Measurements from ENCODE around the gene CCDC136.
A peak's percentile ranks its signal among the peaks of the same experiment; 100 is the strongest.

CCDC136 gene

GRCh38 chr7:128781851-128782250, 9.9 kb upstream of the CCDC136 start:
- H3K9ac ChIP-seq (ENCODE audit: insufficient read length), result no peak overlapping the region
- H3K36me3 ChIP-seq (ENCODE audit: insufficient read depth, low read length), result no peaks in the 10 kb centered on the region
- H3K9me3 ChIP-seq (ENCODE audit: low read depth, low read length), result 0 out of 2 replicates have a peak, but pooled peaks cover 5% of the 10 kb centered on the region
- H3K4me3 ChIP-seq, result no peak overlapping the region
- no peak for DNase-seq (ENCODE audit: low read depth, low spot score)
- TF ChIP-seq EZH2 (IDR thresholded peaks at IDR 0.05), result no peak
- no peak for TF ChIP-seq POLR2AphosphoS5 (IDR thresholded peaks at IDR 0.05; ENCODE audit: borderline replicate concordance, low read depth, low read length)
- no peak for TF ChIP-seq FOXP2 (optimal IDR thresholded peaks at IDR 0.05; ENCODE audit: control extremely low read depth, extremely low read length, insufficient read depth)
- no peak overlapping the region for H3K27ac ChIP-seq

- H3K4me3 ChIP-seq, result no peak overlapping the region
- peak; percentile 12 for DNase-seq (ENCODE audit: low read depth, low spot score)
- H3K9me3 ChIP-seq (ENCODE audit: low read depth, low read length), result no peaks in the 10 kb centered on the region
- no peak for TF ChIP-seq FOXP2 (optimal IDR thresholded peaks at IDR 0.05; ENCODE audit: control extremely low read depth, extremely low read length, insufficient read depth)
- no peak for TF ChIP-seq EZH2 (IDR thresholded peaks at IDR 0.05)
- no peak for TF ChIP-seq POLR2AphosphoS5 (IDR thresholded peaks at IDR 0.05; ENCODE audit: borderline replicate concordance, low read depth, low read length)
- no peak overlapping the region for H3K27ac ChIP-seq
- no peak overlapping the region for H3K9ac ChIP-seq (ENCODE audit: insufficient read length)
- no peaks in the 10 kb centered on the region for H3K36me3 ChIP-seq (ENCODE audit: insufficient read depth, low read length)
Observed at GRCh38 chr7:128783143-128783861, 8.5 kb upstream of the CCDC136 start.

DNA sequence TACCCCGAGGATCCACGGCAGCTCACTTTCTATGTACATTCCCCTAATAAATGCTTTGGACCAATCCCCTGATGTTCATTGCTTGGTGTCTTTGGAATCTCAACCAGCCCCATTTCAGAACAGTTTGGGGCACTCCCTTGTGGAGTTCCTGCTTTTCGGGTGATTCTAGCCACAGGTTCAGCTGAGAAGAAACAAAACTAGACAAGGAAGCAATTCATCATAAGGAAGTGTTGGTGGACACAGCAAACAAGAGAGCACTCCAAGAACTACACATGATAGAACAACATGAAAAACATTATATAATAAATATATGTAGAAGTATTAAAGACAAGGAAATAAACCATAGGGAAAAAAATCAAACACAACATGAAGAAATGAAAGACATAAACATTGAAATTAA, 6.0 kb upstream of the CCDC136 start:
- H3K4me3 ChIP-seq, result no peak overlapping the region
- no peaks in the 10 kb centered on the region for H3K9me3 ChIP-seq (ENCODE audit: low read depth, low read length)
- DNase-seq (ENCODE audit: low read depth, low spot score), result no peak
- H3K36me3 ChIP-seq (ENCODE audit: insufficient read depth, low read length), result no peaks in the 10 kb centered on the region
- no peak overlapping the region for H3K27ac ChIP-seq
- TF ChIP-seq EZH2 (IDR thresholded peaks at IDR 0.05) (no peak), FOXP2 (optimal IDR thresholded peaks at IDR 0.05; ENCODE audit: control extremely low read depth, extremely low read length, insufficient read depth) (no peak), POLR2AphosphoS5 (IDR thresholded peaks at IDR 0.05; ENCODE audit: borderline replicate concordance, low read depth, low read length) (no peak)
- H3K9ac ChIP-seq (ENCODE audit: insufficient read length), result no peak overlapping the region

DNA sequence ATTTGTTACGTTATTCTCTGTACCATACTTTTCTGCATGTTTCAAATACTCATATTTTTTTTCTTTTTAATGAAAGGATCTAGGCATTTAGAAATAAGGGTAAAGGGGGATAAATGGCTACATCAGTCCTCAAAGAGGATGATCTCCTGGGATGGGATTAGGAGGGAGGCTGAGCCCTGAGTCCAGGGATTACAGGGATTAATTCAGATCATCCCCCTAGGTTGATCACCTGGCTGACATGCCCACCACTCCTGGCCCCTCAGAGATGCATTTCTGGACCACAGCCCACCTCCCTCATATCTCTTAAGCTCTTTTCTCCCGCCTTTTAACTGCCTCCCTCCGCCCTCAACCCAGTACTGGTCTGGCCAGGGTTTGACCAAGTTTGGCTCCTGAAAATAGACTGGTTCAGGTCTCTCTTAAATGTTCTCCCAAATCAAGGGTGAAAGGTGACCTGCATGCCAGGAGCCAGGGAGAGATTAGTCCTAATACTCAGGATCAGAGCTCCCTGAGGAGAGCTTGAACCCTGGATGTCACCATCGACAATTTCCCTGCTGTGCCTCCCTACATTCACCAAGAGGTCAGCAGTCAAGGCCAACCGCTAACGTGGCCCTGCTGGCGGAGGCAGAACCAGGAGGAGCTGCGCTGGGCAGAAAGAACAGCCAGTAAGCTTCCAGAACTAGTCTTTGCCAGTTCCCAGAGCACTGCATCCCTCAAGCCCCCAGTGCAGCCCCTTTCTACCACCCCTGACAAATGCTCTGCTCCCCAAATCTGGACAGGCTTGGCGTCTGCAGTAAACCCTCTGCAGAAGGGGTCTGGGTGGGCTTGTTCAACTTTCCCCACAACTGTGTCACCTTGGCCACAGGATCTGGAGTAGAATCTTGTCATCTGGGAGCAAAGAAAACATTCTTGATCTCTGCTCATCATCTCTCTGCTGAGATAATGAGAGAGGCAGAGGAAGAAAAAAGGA, 3.0 kb upstream of the CCDC136 start:
- H3K9me3 ChIP-seq (ENCODE audit: low read depth, low read length), result no peaks in the 10 kb centered on the region
- no peak overlapping the region for H3K27ac ChIP-seq
- TF ChIP-seq FOXP2 (optimal IDR thresholded peaks at IDR 0.05; ENCODE audit: control extremely low read depth, extremely low read length, insufficient read depth), result no peak
- H3K36me3 ChIP-seq (ENCODE audit: insufficient read depth, low read length), result no peaks in the 10 kb centered on the region
- DNase-seq (ENCODE audit: low read depth, low spot score), result no peak
- H3K9ac ChIP-seq (ENCODE audit: insufficient read length), result no peak overlapping the region
- H3K4me3 ChIP-seq, result no peak overlapping the region

GRCh38 chr7:128790315-128791041, 1.3 kb upstream of the CCDC136 start:
- Histone ChIP-seq H3K36me3 (ENCODE audit: insufficient read depth, low read length) (no peaks in the 10 kb centered on the region), H3K27ac (no peak overlapping the region), H3K4me3 (peak overlapping the region; percentile 87), H3K9me3 (ENCODE audit: low read depth, low read length) (no peaks in the 10 kb centered on the region), H3K9ac (ENCODE audit: insufficient read length) (peak overlapping the region; percentile 41)
- DNase-seq (ENCODE audit: low read depth, low spot score), result no peak
- TF ChIP-seq EZH2 (IDR thresholded peaks at IDR 0.05), result no peak
- TF ChIP-seq POLR2AphosphoS5 (IDR thresholded peaks at IDR 0.05; ENCODE audit: borderline replicate concordance, low read depth, low read length), result no peak
- TF ChIP-seq FOXP2 (optimal IDR thresholded peaks at IDR 0.05; ENCODE audit: control extremely low read depth, extremely low read length, insufficient read depth), result no peak

DNA sequence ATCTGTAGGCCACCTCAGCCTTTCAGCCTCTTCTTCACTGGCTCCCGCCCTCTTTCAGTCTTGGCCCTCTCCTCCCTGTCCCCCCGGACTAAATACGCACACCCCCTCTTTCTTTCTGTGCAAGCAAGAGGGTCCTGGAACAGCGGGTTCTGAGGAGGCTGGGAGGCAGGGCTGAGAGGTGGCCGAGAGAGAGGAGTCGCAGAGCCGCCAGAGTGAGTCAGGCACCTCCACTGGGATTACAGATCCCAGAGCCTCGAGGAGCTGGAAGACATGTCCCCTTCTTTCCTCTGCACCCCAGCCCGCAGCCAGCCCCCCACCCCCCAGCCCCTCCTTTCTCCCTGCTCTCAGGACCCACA, 182 bp downstream of the CCDC136 start:
- H3K27ac ChIP-seq, result no peak overlapping the region
- no peaks in the 10 kb centered on the region for H3K9me3 ChIP-seq (ENCODE audit: low read depth, low read length)
- peak overlapping the region; percentile 87 for H3K4me3 ChIP-seq
- H3K36me3 ChIP-seq (ENCODE audit: insufficient read depth, low read length), result no peaks in the 10 kb centered on the region
- no peak overlapping the region for H3K9ac ChIP-seq (ENCODE audit: insufficient read length)
- no peak for DNase-seq (ENCODE audit: low read depth, low spot score)
- TF ChIP-seq EZH2 (IDR thresholded peaks at IDR 0.05) (no peak), FOXP2 (optimal IDR thresholded peaks at IDR 0.05; ENCODE audit: control extremely low read depth, extremely low read length, insufficient read depth) (no peak), POLR2AphosphoS5 (IDR thresholded peaks at IDR 0.05; ENCODE audit: borderline replicate concordance, low read depth, low read length) (no peak)

- H3K27ac ChIP-seq, result no peak overlapping the region
- no peak overlapping the region for H3K4me3 ChIP-seq
- TF ChIP-seq EZH2 (IDR thresholded peaks at IDR 0.05), result no peak
- no peak for TF ChIP-seq FOXP2 (optimal IDR thresholded peaks at IDR 0.05; ENCODE audit: control extremely low read depth, extremely low read length, insufficient read depth)
- TF ChIP-seq POLR2AphosphoS5 (IDR thresholded peaks at IDR 0.05; ENCODE audit: borderline replicate concordance, low read depth, low read length), result no peak
- no peaks in the 10 kb centered on the region for H3K36me3 ChIP-seq (ENCODE audit: insufficient read depth, low read length)
- no peak for DNase-seq (ENCODE audit: low read depth, low spot score)
- no peaks in the 10 kb centered on the region for H3K9me3 ChIP-seq (ENCODE audit: low read depth, low read length)
- H3K9ac ChIP-seq (ENCODE audit: insufficient read length), result no peak overlapping the region
Observed at GRCh38 chr7:128792471-128793180, 858 bp downstream of the CCDC136 start.

Measured in SK-N-MC (cell line).